ENCODE measurements around the gene EML5. TPM values are rescaled to one million over a fixed set of nuclear protein-coding genes. Genes with fewer than 3 reads are reported as not detected.
A peak's percentile ranks its signal among the peaks of the same experiment; 100 is the strongest.

The EML5 gene
- total RNA-seq, 1 donor from 2014 or later = 0.16 TPM

DNA sequence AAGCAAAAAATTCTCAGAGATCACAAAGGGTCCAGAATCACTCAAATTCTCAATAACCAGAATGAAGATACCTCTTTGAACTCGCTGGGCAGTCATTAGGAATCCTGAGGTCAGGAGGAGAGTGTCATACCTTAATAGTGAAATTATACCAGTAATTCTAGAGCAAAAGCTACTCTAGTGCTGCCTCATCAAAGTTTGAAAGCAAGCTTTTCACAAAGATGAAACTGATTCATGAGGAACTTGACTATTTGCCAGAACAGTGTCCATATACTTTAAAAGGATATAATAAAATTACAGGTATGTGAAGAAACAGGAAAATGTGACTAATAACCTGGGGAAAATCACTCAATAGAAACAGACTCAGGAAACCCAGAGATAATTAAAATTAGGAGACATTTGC, 44.5 kb downstream of the EML5 start:
- DNase-seq (no peak), ATAC-seq (ENCODE audit: poor library complexity) (no peak)
- intact Hi-C loops (cut with DNase I) = no loop called here

- ATAC-seq (ENCODE audit: poor library complexity) (no peak), DNase-seq (no peak)
- intact Hi-C loops (cut with DNase I) = no loop called here
These were observed 46.7 kb downstream of the EML5 start for GRCh38 chr14:88746052-88746451.

- ATAC-seq (ENCODE audit: poor library complexity) (no peak), DNase-seq (peak; percentile 31)
- intact Hi-C loops (cut with DNase I) = no loop called here
These were observed 55.5 kb downstream of the EML5 start for GRCh38 chr14:88737245-88737644.

GRCh38 chr14:88733121-88733520, 59.6 kb downstream of the EML5 start:
- DNase-seq (no peak), ATAC-seq (ENCODE audit: poor library complexity) (no peak)
- intact Hi-C loops (cut with DNase I) = no loop called here

GRCh38 chr14:88729159-88729558, 63.6 kb downstream of the EML5 start:
- DNase-seq (no peak), ATAC-seq (ENCODE audit: poor library complexity) (no peak)
- intact Hi-C loops (cut with DNase I) = no loop called here

- intact Hi-C loops (cut with DNase I) = no loop called here
These were observed 65.7 kb downstream of the EML5 start for GRCh38 chr14:88727057-88727456.

DNA sequence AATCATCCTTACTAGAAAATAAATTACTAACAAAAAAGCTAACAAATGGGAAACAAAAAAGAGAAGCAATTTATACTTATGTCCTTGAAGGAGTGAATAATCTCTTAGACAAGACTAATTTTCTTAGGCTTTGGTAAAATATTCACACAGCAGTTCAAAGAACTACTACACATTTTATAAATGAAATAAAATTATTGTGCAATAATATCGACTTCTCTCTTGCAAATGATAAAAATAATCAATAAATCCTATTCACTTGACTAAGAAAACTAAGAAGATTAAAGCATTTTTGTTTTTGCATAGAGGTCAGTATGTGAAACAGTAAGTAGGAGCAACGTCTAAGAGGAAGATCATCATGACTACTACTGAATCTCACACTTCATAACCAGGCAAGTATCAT, 82.0 kb downstream of the EML5 start:
- DNase-seq (no peak), ATAC-seq (ENCODE audit: poor library complexity) (no peak)
- intact Hi-C loops (cut with DNase I) = no loop called here

More at GRCh38 chr14:88727057-88727456, 65.7 kb downstream of the EML5 start:
- DNase-seq = no peak
- no peak for ATAC-seq (ENCODE audit: poor library complexity)

- DNase-seq = no peak
- intact Hi-C loops (cut with DNase I) = no loop called here
- no peak for ATAC-seq (ENCODE audit: poor library complexity)
These were observed 85.7 kb downstream of the EML5 start for GRCh38 chr14:88707088-88707487.

DNA sequence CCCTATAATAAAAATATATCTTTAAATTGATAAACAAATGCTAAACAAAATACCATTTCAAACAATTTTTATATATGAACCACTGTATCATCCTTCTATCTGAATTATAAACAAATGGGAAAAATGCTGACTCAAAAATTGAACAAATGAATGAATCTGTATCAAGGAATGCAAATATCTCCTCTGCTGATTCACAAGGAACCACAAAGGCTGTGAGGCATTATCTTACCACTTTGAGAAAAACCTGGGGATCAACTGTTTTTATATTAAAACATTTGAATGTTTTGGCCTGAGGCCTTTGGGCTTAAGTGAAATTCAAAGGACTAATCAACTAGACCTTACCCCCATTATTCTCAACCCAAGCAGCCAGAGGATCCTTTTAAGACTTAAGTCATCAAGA, 86.3 kb downstream of the EML5 start:
- no peak for DNase-seq
- intact Hi-C loops (cut with DNase I) = no loop called here
- no peak for ATAC-seq (ENCODE audit: poor library complexity)

DNA sequence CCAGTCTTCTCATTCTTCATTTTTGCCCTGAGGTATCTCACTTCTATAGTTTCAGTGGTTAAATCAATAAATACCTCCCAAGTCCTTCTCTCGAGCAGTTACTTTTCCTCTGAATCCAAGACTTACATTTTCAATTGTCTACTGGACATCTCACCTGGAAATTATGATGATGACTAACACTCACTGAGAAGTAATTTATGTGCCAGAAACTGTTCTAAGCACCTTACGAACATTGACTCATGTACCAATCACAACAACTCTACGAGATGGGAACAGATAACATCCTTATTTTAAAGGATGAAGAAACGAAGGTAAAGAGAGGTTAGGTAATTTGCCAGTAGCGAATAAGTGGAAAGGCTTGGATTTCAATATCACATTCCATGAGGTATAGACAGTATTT, 94.1 kb downstream of the EML5 start:
- no peak for DNase-seq
- no peak for ATAC-seq (ENCODE audit: poor library complexity)
- intact Hi-C loops (cut with DNase I) = no loop called here

- DNase-seq (no peak), ATAC-seq (ENCODE audit: poor library complexity) (no peak)
- intact Hi-C loops (cut with DNase I) = no loop called here
These were observed 96.9 kb downstream of the EML5 start for GRCh38 chr14:88695870-88696269.

GRCh38 chr14:88688386-88688785, 104.4 kb downstream of the EML5 start:
- DNase-seq = no peak
- intact Hi-C loops (cut with DNase I) = no loop called here
- ATAC-seq (ENCODE audit: poor library complexity) = no peak

DNA sequence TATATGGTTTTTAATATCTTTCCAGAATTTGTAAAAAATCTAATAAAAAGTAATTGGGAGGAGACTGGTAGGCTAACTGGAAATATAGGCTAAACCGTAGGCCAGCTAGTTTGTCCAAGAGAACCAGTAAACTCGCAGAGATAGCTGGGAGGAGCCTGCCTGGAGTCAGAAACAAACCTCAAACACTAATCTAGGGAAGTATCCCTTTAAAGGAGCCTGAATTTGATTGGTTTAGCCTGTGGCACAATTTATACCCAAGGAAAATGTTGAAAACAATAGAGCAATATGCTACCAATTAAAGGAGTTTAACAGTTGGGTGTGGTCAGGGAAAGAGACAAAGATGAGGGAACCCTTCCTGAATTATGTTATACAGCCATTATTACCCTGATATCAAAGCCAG, 109.6 kb downstream of the EML5 start:
- ATAC-seq (ENCODE audit: poor library complexity) = no peak
- intact Hi-C loops (cut with DNase I) = no loop called here
- DNase-seq = no peak

DNA sequence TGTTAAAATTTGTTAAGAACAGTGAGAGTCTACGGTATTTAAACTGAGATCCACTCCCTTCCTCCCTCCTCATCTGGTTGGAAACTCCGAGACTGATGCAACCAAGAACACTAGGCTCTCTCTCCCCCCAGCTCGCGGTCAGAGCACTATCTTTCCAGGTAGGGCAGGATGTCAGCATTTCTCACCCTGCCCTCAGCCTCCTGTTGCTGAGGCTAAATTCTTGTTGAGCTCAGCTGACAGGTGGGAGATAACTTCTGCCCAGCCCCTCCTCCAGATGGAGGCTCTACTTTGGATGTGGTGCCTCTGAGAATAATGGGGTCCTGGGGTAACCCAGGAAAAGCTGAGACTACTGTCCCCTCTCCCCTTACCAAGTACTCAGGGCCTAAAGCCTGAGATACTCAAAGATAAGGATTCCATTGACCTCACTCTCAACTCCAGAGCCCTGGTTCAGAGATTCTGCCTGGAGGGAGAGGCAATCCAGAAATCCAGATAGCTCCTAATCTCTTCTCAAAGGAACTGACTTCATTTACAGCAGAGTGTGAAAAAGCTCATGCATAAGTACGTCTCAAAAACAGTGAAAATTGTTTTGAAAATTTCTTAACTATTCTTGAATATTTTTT, 110.1 kb downstream of the EML5 start:
- no peak for ATAC-seq (ENCODE audit: poor library complexity)
- intact Hi-C loops (cut with DNase I) = no loop called here
- DNase-seq = no peak

DNA sequence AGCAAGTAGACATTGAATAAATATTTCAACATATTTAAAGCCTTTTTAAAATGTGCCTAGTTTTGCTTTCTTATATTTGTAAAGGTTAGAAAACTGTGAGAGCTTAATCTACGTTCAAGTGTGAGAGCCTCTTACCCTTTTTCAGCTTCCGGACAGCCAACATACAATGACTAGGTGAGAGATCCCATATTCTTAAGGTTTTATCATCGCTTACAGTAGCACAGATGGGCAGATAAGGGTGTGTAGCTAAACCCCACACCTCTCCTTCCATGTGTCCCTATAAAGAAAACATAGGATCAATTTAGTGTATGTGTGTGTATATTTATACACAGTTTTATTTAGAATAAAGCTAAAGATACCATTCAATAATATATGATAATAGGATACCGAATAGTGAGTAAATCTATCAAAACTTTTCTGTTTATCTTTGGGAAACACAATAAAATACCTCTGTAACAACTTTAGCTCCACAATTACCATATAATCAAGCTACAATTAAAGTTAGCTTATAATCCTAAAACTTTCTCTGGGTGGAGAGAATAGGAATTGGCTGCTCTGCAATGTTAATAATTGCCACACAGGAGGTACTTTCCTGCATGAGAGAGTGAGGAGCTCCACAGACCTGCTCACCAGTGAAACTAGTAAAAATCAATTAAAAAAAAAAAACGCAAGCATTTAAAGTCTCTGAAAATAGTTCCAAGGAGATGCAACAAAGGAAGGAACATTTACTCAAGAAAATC, 110.8 kb downstream of the EML5 start:
- intact Hi-C loops (cut with DNase I) = no loop called here
- DNase-seq = no peak
- no peak for ATAC-seq (ENCODE audit: poor library complexity)

DNA sequence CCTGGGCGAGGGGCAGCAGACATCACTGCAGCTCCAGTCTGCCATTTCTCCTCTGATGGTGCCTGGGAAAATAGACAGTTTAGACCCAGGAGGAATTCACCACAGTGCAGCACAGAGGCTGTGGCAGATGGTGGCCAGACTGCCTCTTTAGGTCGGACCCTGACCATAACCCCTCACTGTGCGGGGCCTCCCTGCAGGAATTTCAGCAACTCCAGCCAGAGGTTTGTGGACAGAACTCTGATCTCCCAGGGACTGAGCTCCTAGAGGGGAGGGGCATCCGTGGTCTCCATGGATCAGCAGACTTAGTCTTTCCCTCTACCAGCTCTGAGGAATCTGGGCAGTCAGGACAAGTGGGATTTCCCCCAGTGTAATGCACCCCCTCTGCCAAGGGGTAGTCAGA, 123.4 kb downstream of the EML5 start:
- DNase-seq (no peak), ATAC-seq (ENCODE audit: poor library complexity) (no peak)
- intact Hi-C loops (cut with DNase I) = no loop called here

DNA sequence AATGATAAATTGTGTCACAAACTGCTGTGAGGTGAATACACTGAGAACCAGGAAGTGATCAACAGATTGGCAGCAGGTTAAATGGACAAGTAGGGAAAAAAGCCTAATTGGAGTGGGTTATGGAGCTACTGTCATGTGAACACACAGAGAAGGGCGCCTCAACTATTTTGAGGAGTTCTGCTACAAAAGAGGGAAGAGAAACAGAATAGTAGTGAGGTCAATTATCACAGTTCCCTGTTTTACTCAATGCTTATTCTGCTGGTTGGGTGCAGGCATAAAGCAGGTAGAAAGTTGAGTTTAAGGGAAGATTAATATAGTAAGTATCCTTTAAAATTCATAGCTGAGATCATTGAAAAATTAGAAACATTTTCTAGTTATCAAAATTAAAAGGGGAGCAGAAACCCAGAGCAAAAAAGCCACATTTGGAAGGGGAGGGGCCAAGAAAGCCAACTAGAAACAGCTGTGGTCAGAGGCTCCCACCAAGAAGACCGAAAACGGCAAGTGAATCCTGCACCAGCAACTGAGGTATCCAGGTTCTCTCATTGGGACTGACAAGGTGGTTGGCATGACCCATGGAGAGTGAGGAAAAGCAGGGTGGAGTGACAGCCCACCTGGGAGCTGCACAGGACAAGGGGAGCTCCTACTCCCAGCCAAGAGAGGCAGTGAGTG, 124.2 kb downstream of the EML5 start:
- ATAC-seq (ENCODE audit: poor library complexity) (peak; percentile 39), DNase-seq (no peak)
- intact Hi-C loops (cut with DNase I) = no loop called here

DNA sequence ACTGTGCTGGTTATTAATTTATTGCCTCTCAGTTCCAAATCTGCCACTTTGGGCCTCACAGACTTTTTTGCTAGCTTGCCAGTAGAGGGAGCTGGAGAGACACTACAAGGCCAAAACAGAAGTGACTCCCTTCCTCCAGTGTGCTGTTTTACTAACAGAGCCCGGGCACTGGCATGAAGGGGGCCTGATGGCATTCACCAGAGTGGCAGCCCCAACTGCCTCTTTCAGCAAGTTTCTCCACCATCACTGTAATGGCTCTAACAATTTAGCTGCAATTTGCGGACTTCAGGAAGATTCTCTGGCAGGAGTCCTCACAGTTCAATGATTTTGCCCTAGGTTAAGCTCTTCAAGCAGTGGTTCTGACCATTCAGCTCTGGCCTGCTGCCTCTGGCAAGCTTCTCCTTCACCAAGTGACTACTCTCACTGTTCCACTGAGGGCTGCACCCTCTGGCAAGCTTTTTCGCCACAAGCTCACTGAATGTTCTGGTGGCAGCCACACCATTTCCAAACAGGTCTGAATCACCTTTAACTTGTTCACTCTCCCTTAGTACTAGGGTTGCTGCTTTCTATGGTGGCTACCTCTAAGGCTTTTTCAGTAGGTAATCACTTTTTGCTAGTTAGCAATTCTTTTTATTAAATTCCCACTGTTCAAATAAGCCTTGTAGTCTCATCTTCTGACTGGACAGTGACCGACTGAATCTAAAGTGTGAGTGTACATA, 125.0 kb downstream of the EML5 start:
- DNase-seq (peak; percentile 44), ATAC-seq (ENCODE audit: poor library complexity) (peak; percentile 94)
- intact Hi-C loops (cut with DNase I) = no loop called here

DNA sequence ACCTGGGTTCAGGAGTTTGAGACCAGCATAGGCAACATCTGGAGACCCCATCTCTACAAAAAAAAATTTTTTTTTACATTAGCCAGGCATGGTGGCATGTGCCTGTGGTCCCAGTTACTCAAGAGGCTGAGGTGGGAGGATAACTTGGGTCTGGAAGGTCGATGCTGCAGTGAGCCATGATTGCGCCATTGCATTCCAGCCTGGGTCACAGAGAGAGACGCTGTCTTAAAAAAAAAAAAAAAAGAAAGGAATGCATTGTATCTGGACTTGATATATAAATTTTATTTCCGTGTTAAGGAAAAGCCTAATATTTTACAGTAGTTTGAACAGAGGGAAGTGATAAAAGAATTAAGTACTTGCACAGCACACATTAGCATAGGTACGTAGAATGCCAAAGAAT, 132.7 kb downstream of the EML5 start:
- no peak for DNase-seq
- intact Hi-C loops (cut with DNase I) = no loop called here
- no peak for ATAC-seq (ENCODE audit: poor library complexity)

DNA sequence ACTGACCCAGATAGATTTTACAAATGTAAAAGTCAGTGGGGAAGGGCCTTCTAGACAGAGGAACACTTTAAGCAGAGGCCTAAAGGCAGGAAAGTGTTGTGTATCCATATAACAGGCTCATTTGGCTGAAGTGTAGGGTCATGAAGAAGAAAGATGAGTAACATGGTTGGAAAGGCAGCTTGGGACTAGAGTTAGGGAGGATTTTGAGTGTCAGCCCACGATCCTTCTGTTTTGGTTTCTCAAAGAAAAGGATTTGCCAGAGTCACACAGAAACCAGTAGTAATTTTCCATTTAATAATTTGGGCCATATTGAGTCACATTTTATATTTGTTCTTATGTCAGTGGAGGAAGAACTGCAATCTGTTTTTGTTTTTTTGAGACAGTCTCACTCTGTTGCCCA, 153.5 kb downstream of the EML5 start:
- no peak for ATAC-seq (ENCODE audit: poor library complexity)
- DNase-seq = no peak
- intact Hi-C loops (cut with DNase I) = no loop called here
